ENCODE measurements around the gene MRPL4. TPM values are rescaled to one million over a fixed set of nuclear protein-coding genes. Genes with fewer than 3 reads are reported as not detected.

MRPL4 gene
- total RNA-seq, 1 experiment from 2014 or later: 99.3 TPM

- peak; percentile 55 for DNase-seq
- H2BK15ac ChIP-seq (ENCODE audit: low read depth, low read length): no peak overlapping the region
- no peak overlapping the region for H3K4ac ChIP-seq (ENCODE audit: low read depth, low read length)
- H3K79me1 ChIP-seq (ENCODE audit: insufficient read depth, low read depth, low read length, poor library complexity, severe bottlenecking): no peaks in the 10 kb centered on the region
- no peaks in the 10 kb centered on the region for H3K9me3 ChIP-seq (ENCODE audit: control insufficient read depth, low read depth, low read length)
- H4K5ac ChIP-seq (ENCODE audit: insufficient read length, low read depth, low read length): no peak overlapping the region
- no peaks in the 10 kb centered on the region for H3K79me2 ChIP-seq (ENCODE audit: insufficient read depth, low read length)
- H2BK20ac ChIP-seq (ENCODE audit: low read depth, low read length, poor library complexity, severe bottlenecking): no peak overlapping the region
- H3K9ac ChIP-seq (ENCODE audit: extremely low read depth, insufficient read length, low read length): no peak overlapping the region
- peaks cover 13% of the 10 kb centered on the region for H3K23me2 ChIP-seq (ENCODE audit: insufficient read length, low read depth, low read length, poor library complexity, severe bottlenecking)
- no peak overlapping the region for H2AFZ ChIP-seq (ENCODE audit: low read length)
- no peaks in the 10 kb centered on the region for H3K4me1 ChIP-seq (ENCODE audit: insufficient read depth, low read length)
- H2BK5ac ChIP-seq (ENCODE audit: insufficient read length, low read length): no peak overlapping the region
- H4K8ac ChIP-seq (replicated peaks; ENCODE audit: insufficient read length, low read depth, low read length): no peak overlapping the region
- H3K4me2 ChIP-seq (ENCODE audit: insufficient read depth, insufficient read length, low read length): no peak overlapping the region
- Mint-ChIP-seq H3K9me3 (no peaks in the 10 kb centered on the region), H3K27ac (no peak overlapping the region), H3K36me3 (ENCODE audit: insufficient read depth in 1 of 3, low read depth in 3 of 3) (peaks cover 3 to 13% (median 8%) of the 10 kb centered on the region in 3 experiments; a peak in 6 of 7 replicates), H3K4me1 (peaks cover 8 to 16% of the 10 kb centered on the region in 2 experiments), H3K27me3 (ENCODE audit: low read depth) (no peaks in the 10 kb centered on the region; the same call in none of the 2 replicates), H3K4me3 (no peak overlapping the region)
- TF ChIP-seq, protein P1, sequence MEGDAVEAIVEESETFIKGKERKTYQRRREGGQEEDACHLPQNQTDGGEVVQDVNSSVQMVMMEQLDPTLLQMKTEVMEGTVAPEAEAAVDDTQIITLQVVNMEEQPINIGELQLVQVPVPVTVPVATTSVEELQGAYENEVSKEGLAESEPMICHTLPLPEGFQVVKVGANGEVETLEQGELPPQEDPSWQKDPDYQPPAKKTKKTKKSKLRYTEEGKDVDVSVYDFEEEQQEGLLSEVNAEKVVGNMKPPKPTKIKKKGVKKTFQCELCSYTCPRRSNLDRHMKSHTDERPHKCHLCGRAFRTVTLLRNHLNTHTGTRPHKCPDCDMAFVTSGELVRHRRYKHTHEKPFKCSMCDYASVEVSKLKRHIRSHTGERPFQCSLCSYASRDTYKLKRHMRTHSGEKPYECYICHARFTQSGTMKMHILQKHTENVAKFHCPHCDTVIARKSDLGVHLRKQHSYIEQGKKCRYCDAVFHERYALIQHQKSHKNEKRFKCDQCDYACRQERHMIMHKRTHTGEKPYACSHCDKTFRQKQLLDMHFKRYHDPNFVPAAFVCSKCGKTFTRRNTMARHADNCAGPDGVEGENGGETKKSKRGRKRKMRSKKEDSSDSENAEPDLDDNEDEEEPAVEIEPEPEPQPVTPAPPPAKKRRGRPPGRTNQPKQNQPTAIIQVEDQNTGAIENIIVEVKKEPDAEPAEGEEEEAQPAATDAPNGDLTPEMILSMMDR (conservative IDR thresholded peaks at IDR 0.05): peak; percentile 41
- no peak overlapping the region for H2BK12ac ChIP-seq (ENCODE audit: insufficient read length, low read depth, low read length)
- no peak overlapping the region for H2AK5ac ChIP-seq (ENCODE audit: insufficient read length, low read length)
- no peaks in the 10 kb centered on the region for H3K27me3 ChIP-seq (ENCODE audit: insufficient read depth, low read length)
- H4K20me1 ChIP-seq (ENCODE audit: control insufficient read depth, insufficient read depth, insufficient read length): no peaks in the 10 kb centered on the region
- no peak overlapping the region for H3K18ac ChIP-seq (ENCODE audit: insufficient read length, low read depth, low read length)
- no peak overlapping the region for H4K91ac ChIP-seq (ENCODE audit: insufficient read length, low read depth, low read length)
- no CpG with 5 or more reads among the region's 28 CpGs for WGBS (ENCODE audit: extremely low coverage, insufficient read length, low lambda C conversion rate)
- H3K56ac ChIP-seq (ENCODE audit: insufficient read length, low read depth, low read length): no peak overlapping the region
- H3T11ph ChIP-seq (ENCODE audit: low read length): no peak overlapping the region
- H3K14ac ChIP-seq (ENCODE audit: insufficient read depth, low read length): no peak overlapping the region
- no peak overlapping the region for H3K23ac ChIP-seq (ENCODE audit: insufficient read length, low read depth, low read length)
- no peak overlapping the region for H2BK120ac ChIP-seq (ENCODE audit: low read depth, low read length, poor library complexity, severe bottlenecking)
- H3K27ac ChIP-seq (ENCODE audit: insufficient read length, low read depth, low read length): no peak overlapping the region
These were observed 24.7 kb upstream of the MRPL4 start for GRCh38 chr19:10227026-10227971.

Measured in H9 (cell line).